Common myeloid progenitor, CD34-positive (primary cell): ENCODE results near the gene NECTIN4.

Experiments used
- CTCF ChIA-PET: fragments of 350-600 bp; sonication (Branson Sonifier 250); formaldehyde crosslinking; loops from one replicate; lab custom pipeline; 2021; ENCODE audit warnings: antibody characterized with exemption; lab: Charles Lee
- POLR2A ChIA-PET: fragments of 350-600 bp; sonication (Branson Sonifier 250); formaldehyde crosslinking; loops from one replicate; lab custom pipeline; 2021; ENCODE audit warnings: antibody characterized with exemption; lab: Charles Lee
- DNase-seq, 3 donors: peaks; one replicate each; pipeline versions ENCODE4 v3.0.0 to v3.0.0-alpha.2; 2013
- H3K27ac ChIP-seq, 2 experiments: 1 replicate in 1 of 2; 2 replicates in 1 of 2; pipeline ENCODE4 v1.7.0; 2013; ENCODE audit warnings: inconsistent platforms in 2 of 2, low read length in 2 of 2, mild to moderate bottlenecking in 2 of 2, low read depth in 1 of 2, moderate library complexity in 1 of 2; ENCODE audit not compliant: severe bottlenecking in 2 of 2, insufficient read depth in 1 of 2, poor library complexity in 1 of 2
- H3K27me3 ChIP-seq, 5 experiments: replicated peaks in 2 of 5; 1 replicate in 3 of 5; 2 replicates in 2 of 5; pipeline versions ENCODE4 v1.6.1 to v1.7.0; 2013; ENCODE audit warnings: low read length in 4 of 5, mild to moderate bottlenecking in 2 of 5, moderate library complexity in 2 of 5, inconsistent platforms in 1 of 5; ENCODE audit not compliant: insufficient read depth in 5 of 5, control insufficient read depth in 4 of 5
- H3K36me3 ChIP-seq, 4 experiments: 1 replicate in 2 of 4; 2 replicates in 2 of 4; pipeline versions ENCODE4 v1.6.1 to v1.7.0; 2013; ENCODE audit warnings: low read length in 3 of 4, control low read depth in 1 of 4, mild to moderate bottlenecking in 1 of 4; ENCODE audit not compliant: control insufficient read depth in 4 of 4, insufficient read depth in 4 of 4
- H3K4me1 ChIP-seq, 4 experiments: 1 replicate in 3 of 4; 2 replicates in 1 of 4; pipeline versions ENCODE4 v1.6.1 to v1.7.1; 2013; ENCODE audit warnings: low read length in 3 of 4, mild to moderate bottlenecking in 3 of 4, control low read depth in 1 of 4, inconsistent platforms in 1 of 4, moderate library complexity in 1 of 4; ENCODE audit not compliant: control insufficient read depth in 4 of 4, insufficient read depth in 4 of 4; ENCODE audit errors: control extremely low read depth in 1 of 4
- H3K4me3 ChIP-seq, 7 experiments: 1 replicate in 4 of 7; 2 replicates in 3 of 7; pipeline versions ENCODE4 v1.5.1 to v1.7.0; 2013; ENCODE audit warnings: mild to moderate bottlenecking in 7 of 7, low read length in 6 of 7, moderate library complexity in 6 of 7, inconsistent platforms in 2 of 7, low read depth in 2 of 7, control low read depth in 1 of 7; ENCODE audit not compliant: insufficient read depth in 4 of 7, control insufficient read depth in 1 of 7; ENCODE audit errors: extremely low read depth in 1 of 7
- H3K9me3 ChIP-seq, 5 experiments: 1 replicate in 4 of 5; 2 replicates in 1 of 5; pipeline versions ENCODE4 v1.6.1 to v1.7.1; 2013; ENCODE audit warnings: low read length in 4 of 5, mild to moderate bottlenecking in 2 of 5, inconsistent platforms in 1 of 5, low read depth in 1 of 5, moderate library complexity in 1 of 5; ENCODE audit not compliant: control insufficient read depth in 4 of 5, insufficient read depth in 2 of 5; ENCODE audit errors: control extremely low read depth in 1 of 5
- WGBS: methylation state at CpG from one replicate; pipeline ENCODE4 v1.1.5; 2013; ENCODE audit not compliant: insufficient coverage; 5-methylcytosine and 5-hydroxymethylcytosine counted together

Gene NECTIN4

DNA sequence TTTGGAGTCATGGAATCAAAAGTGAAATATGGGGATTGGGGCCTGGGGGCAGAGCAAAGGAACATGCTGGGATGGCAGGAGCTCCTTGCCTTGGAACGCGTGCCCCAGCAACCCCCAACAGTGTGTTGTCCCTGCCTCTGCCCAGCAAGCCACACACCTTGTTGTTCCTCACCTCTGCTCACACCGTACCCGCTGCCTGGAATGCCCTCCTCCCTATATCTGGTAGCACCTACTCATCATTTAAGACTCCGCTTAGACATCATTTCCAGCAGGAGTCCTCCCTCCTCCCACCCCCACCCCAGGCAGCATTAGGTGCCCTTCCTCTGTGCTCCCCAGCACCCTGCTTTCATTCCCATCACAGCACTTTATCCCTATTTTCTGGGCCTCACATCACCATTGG is 7.8 kb downstream of the NECTIN4 start:
- no peak for DNase-seq
- Histone ChIP-seq H3K27ac (no peak overlapping the region), H3K36me3 (no peaks in the 10 kb centered on the region), H3K4me1 (peaks cover 0 to 18% (median 0%) of the 10 kb centered on the region in 4 experiments), H3K27me3 (peaks cover 0 to 5% (median 0%) of the 10 kb centered on the region in 5 experiments), H3K9me3 (no peaks in the 10 kb centered on the region), H3K4me3 (no peak overlapping the region)
- CTCF ChIA-PET: interaction anchor here (10.0 to 20.2 kb wide), 2 partner anchors 9 to 17 kb away, joined by 89 to 297 read pairs; partner anchors contain the start of genes ARHGAP30 and KLHDC9
- POLR2A ChIA-PET: no interaction called here
- 100% methylated on average over 4 of the region's 5 CpGs for WGBS

DNA sequence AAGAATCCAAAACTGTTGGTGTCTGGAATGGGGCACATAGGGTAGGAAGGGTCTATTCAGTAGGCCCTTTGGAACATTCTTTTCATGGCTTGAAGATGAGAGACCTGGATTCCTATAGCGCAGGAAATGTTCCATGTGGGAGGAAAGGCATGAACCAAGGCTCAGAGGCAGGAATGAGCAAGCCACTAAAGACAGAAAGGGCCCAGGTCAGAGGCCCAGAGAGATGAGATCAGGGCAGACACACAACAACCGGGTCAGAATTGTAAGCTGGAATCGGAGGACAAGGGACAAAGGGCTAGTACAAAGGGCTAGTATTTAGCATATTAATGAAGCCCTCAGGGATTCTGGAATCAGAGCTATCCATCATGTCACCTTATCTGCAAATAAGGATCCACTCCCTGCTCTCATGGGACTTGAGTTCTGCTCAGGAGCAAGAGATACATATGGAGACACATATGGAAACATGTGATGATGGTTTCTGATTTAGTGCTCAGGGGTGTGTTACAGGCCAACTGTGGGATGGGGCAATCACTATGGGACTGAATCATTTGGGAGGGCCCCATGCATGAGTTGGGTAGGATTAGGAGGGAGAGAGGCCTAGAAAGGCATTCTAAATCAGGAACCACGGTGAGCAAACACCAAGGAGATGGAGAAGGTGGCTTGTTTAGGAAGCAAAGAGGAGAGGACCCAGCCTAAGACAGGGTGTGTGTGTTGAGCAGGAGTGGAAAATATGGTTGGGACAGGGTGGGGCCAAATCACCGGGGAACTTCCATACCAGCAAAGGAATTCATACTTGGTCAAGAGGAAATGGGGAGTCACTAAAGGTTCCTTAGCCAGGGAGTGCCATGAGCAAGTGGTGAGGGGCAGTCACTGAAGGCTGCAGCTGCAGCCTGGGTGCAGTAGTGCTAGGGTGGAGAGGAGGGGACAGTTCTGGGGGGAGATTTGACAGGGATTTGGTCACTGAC is 8.6 kb downstream of the NECTIN4 start:
- 96% methylated on average over 5 of the region's 5 CpGs for WGBS
- H3K9me3 ChIP-seq: no peaks in the 10 kb centered on the region
- CTCF ChIA-PET: interaction anchor here (10.0 to 20.2 kb wide), 2 partner anchors 8 to 17 kb away, joined by 89 to 297 read pairs; partner anchors contain the start of genes ARHGAP30 and KLHDC9
- POLR2A ChIA-PET: no interaction called here
- no peaks in the 10 kb centered on the region for H3K36me3 ChIP-seq
- H3K4me1 ChIP-seq: peaks cover 0 to 18% (median 0%) of the 10 kb centered on the region in 4 experiments
- H3K27me3 ChIP-seq: peaks cover 0 to 5% (median 0%) of the 10 kb centered on the region in 5 experiments
- DNase-seq: no peak
- H3K27ac ChIP-seq: no peak overlapping the region
- H3K4me3 ChIP-seq: no peak overlapping the region

DNA sequence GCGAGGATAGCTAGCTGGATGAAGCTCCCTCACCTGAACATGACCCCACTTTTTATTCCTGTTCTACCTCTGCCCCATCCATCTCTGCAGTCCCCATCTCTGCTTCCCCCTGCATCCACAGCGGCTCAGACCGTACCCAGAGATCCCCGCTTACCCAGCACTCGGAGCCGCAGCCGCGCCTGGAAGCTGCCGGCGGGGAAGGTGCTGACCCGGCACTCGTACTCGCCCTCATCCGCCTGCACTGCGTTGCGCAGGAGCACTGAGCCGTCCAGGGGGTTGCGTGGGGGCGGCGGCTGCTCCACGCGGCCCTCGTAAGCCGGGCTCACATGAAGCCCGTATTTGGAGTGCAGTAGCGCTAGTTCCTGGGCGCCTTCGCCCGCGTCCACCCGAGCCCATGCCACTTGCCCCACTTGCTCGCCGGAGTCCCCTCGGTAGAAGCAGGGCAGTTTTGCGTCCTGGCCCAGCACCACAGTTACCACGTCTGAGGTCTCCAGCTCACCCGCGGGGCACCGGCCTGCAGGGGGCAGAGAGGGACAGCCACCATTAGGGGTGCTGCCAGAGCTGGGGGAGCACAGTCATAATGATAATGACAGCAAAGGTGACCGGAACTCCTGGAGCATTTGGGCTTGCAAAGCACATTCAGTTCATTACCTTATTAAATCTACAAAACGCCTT is 9.8 kb downstream of the NECTIN4 start:
- POLR2A ChIA-PET: no interaction called here
- Histone ChIP-seq H3K4me1 (peaks cover 0 to 17% (median 0%) of the 10 kb centered on the region in 4 experiments), H3K27me3 (peaks cover 0 to 5% (median 0%) of the 10 kb centered on the region in 5 experiments), H3K27ac (no peak overlapping the region), H3K36me3 (no peaks in the 10 kb centered on the region), H3K9me3 (no peaks in the 10 kb centered on the region), H3K4me3 (no peak overlapping the region)
- 83% methylated on average over 41 of the region's 41 CpGs for WGBS
- no peak for DNase-seq
- CTCF ChIA-PET: interaction anchor here (1.7 to 20.2 kb wide), 4 partner anchors 7 to 59 kb away, joined by 7 to 297 read pairs (median 48); partner anchors contain the start of genes ARHGAP30, KLHDC9 and NECTIN4

DNA sequence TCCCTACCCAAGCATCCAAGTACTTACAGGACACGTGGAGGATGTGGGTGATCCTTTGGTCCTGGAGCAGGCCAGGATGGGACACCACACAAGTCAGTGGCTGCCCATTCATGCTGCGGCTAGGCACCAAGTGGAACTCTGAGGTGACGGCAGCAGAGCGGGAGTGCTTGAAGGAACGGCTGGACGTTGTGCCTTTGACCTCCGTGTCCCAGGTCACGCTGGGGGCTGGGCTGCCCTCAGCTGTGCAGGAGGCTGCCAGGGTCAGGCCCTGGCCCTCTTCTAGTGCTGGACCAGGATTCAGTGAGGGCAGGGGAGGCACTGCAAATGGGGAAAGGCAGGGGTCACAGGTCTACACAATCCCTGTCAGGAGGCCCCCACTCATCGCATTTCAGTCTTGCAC is 11.9 kb downstream of the NECTIN4 start:
- ChIA-PET POLR2A (no interaction called here), CTCF (interaction anchor here (9.6 to 20.2 kb wide), 3 partner anchors 5 to 35 kb away, joined by 89 to 297 read pairs (median 166); partner anchors contain the start of genes KLHDC9, TSTD1 and USF1)
- no peak overlapping the region for H3K27ac ChIP-seq
- no peak for DNase-seq
- H3K27me3 ChIP-seq: peaks cover 0 to 5% (median 0%) of the 10 kb centered on the region in 5 experiments
- peaks cover 0 to 18% (median 7%) of the 10 kb centered on the region in 4 experiments for H3K4me1 ChIP-seq
- no peaks in the 10 kb centered on the region for H3K36me3 ChIP-seq
- 94% methylated on average over 9 of the region's 9 CpGs for WGBS
- no peak overlapping the region for H3K4me3 ChIP-seq
- no peaks in the 10 kb centered on the region for H3K9me3 ChIP-seq

DNA sequence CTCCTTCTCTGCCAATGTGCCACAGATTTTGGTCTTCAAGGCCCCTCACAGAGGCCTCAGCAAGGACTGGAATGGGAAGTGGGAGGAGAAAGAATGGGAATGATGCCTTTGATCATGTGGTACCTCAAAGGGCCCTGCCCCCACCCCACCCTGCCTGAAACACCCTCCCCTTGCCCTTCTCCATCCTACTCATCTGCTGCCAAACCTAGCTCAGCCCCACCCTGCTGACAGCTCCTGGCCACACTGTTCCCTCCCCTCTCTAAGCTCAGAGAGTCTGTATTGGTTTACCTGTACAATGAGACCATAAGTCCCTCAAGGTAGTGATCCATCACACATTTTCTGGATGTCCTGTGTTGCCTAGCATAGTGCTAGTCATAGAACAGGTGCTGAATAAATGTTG is 12.9 kb downstream of the NECTIN4 start:
- Histone ChIP-seq H3K9me3 (no peaks in the 10 kb centered on the region), H3K36me3 (no peaks in the 10 kb centered on the region), H3K4me1 (peaks cover 0 to 24% (median 11%) of the 10 kb centered on the region in 4 experiments), H3K27ac (no peak overlapping the region), H3K4me3 (no peak overlapping the region), H3K27me3 (peaks cover 0 to 5% (median 0%) of the 10 kb centered on the region in 5 experiments)
- DNase-seq: no peak
- CTCF ChIA-PET: interaction anchor here (1.1 to 20.2 kb wide), 5 partner anchors 7 to 61 kb away, joined by 3 to 297 read pairs (median 107); partner anchors contain the start of genes DEDD, KLHDC9, TSTD1 and USF1
- POLR2A ChIA-PET: no interaction called here

DNA sequence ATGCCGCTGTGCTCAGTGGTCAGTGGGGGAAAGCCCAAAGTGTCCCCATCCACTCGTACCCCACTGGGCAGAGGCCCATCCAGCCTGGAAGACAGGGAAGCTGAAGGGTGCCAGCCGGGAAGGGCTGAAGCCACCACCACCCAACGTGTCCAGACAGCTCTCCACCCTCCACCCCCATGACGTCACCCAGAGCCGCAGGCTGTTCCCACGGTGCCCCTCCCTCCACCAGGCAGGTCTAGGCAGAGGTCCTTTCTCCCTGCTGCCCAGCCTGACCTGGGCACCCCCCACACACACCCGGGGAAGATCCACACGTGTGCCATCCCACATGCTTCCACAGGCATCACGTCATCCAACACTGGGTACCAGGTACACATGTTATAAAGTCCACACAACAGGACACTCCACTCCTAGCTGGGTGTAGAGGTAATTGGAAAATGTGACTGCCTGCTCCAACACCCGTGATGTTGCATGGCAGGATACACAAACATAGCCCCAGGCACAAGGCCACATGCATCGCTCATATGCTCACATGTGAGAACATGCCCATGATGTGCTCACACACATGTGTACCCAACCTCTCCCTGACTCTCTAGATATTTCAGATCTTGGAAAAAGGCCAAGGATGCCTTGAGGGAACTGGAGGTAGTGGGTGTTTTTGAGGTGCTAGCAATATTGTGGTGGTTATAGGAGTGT is 14.5 kb downstream of the NECTIN4 start:
- peaks cover 3 to 39% (median 23%) of the 10 kb centered on the region in 4 experiments for H3K4me1 ChIP-seq
- H3K4me3 ChIP-seq: no peak overlapping the region
- no peak for DNase-seq
- WGBS: 100% methylated on average over 6 of the region's 12 CpGs
- no peak overlapping the region for H3K27ac ChIP-seq
- H3K36me3 ChIP-seq: no peaks in the 10 kb centered on the region
- H3K27me3 ChIP-seq: peaks cover 0 to 5% (median 0%) of the 10 kb centered on the region in 5 experiments
- no peaks in the 10 kb centered on the region for H3K9me3 ChIP-seq
- ChIA-PET CTCF (interaction anchor here (1.2 to 20.2 kb wide), 6 partner anchors 8 to 79 kb away, joined by 3 to 297 read pairs (median 98); partner anchors contain the start of genes DEDD, KLHDC9, TSTD1 and USF1), POLR2A (interaction anchor here (0.5 kb wide), 1 partner anchor 77 kb away, joined by 3 read pairs; no protein-coding TSS in a partner anchor)
